Right lobe of liver (tissue), 4 donors: Measurements from ENCODE around the gene DOK6.

Source experiments
- POLR2A ChIP-seq: fragments of 450-650 bp; IDR thresholded peaks from one replicate; pipeline ENCODE4 v1.6.1; 2017; ENCODE audit warnings: antibody characterized with exemption, mild to moderate bottlenecking
- TF ChIP-seq, protein P1 (sequence below), 4 donors: fragments of 200-600 bp in 3 of 4; fragments of 450-650 bp in 1 of 4; IDR thresholded peaks; one replicate each; pipeline versions ENCODE4 v1.5.1 to v1.8.0; 2016 to 2022; ENCODE audit warnings: antibody characterized with exemption in 4 of 4, mild to moderate bottlenecking in 2 of 4
- donor health status: DM: no; HTN: no; CAD: no.
- donor health status: DM: no; HTN: no; CAD: no.
- donor health status: DM: no; HTN: yes; CAD: no.

DNA sequence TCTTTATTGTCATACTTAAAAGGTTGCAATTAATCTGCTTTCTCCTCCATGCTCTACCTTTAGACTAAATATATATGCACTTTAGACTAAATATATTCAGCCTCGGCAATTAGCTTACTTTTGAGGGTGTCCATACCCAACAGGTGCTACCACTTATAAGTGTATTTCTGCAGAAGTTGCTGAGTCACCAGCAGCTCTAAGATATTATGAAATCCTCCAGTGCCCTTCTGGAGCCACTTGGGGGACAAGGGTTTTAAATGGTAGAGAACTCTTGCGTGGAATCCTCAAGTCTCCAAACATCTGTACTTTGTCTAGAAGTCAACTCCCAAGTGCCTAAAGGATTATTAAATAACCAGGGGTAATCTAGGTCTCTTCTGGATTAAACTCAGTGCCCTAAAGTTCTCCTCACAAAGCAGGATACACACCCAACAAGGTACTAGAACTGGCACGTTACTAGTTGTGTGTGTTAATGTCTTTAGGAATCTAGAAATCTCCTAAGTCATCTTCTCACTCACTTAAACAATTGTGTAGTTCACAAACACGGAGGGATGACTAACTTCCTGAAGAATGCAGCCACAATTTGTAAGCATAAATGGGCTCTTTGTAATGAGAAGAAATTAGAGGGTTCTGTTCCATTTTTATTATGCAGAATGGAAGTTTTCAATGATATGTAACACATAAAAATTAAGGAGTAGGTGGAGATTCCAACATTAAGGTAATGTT lies 387.3 kb downstream of the DOK6 start:
- TF ChIP-seq, protein P1, sequence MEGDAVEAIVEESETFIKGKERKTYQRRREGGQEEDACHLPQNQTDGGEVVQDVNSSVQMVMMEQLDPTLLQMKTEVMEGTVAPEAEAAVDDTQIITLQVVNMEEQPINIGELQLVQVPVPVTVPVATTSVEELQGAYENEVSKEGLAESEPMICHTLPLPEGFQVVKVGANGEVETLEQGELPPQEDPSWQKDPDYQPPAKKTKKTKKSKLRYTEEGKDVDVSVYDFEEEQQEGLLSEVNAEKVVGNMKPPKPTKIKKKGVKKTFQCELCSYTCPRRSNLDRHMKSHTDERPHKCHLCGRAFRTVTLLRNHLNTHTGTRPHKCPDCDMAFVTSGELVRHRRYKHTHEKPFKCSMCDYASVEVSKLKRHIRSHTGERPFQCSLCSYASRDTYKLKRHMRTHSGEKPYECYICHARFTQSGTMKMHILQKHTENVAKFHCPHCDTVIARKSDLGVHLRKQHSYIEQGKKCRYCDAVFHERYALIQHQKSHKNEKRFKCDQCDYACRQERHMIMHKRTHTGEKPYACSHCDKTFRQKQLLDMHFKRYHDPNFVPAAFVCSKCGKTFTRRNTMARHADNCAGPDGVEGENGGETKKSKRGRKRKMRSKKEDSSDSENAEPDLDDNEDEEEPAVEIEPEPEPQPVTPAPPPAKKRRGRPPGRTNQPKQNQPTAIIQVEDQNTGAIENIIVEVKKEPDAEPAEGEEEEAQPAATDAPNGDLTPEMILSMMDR (IDR thresholded peaks at IDR 0.05), result no peak
- TF ChIP-seq POLR2A, result no peak
